Measurements from ENCODE around the gene TRAF4.

TRAF4 gene

DNA sequence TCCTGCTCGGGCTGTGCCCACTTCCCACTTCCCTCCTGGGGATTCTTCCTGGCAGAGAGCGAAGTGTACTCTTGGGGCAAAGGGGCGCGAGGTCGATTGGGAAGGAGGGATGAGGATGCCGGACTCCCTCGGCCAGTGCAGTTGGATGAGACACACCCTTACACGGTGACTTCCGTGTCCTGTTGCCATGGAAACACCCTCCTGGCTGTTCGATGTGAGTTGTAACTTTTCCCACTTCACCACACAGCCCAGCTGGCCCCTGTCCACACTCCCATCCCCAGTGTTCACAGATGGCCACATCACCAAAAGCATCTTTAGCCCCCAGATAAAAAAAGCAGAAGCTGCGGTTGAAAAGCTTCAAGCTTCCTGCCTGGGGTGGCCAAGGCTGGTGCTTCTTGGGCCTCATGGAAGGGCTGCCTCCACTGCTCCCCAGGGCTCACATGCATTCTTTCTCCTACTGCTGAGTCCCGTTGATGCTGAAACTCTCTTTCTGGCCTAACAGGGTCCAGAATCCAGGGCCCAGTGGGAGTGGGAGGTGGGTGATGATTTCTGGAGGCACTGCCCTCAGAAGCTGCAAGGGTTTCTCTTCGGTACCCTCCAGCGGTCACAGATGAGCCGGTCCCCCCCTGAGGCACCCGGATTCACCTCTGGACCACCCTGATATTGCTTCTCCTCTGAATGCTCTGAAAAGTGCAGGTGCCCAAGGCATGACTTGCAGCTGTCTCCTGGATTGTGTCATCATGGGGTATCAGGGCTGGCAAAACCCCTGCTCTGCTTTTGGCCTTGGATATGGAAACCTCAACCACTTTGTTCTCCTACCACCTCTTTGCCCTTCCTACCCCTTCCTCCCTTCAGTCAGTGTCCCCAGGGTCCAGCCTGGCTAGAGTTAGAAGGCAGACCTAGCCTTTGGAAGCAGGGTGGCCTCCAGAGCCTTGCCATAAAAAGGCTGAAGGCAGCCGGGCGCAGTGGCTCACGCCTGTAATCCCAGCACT lies 2.2 kb upstream of the TRAF4 start:
- no peak for TF ChIP-seq SP1 (IDR thresholded peaks at IDR 0.05)
- no peak for TF ChIP-seq ARNT (IDR thresholded peaks at IDR 0.05)
- TF ChIP-seq ELF4 (IDR thresholded peaks at IDR 0.05): no peak
- ChIA-PET POLR2A (interaction anchor here (1.0 to 17.2 kb wide), 3 partner anchors 8 to 22 kb away, joined by 4 to 409 read pairs (median 5); partner anchors contain the start of genes NEK8, RPL23A and TLCD1), CTCF (interaction anchor here (0.6 to 2.2 kb wide), 3 partner anchors 14 to 185 kb away, joined by 3 to 12 read pairs (median 7); no protein-coding TSS in a partner anchor)
- DNase-seq (ENCODE audit: extremely low spot score): no peak

DNA sequence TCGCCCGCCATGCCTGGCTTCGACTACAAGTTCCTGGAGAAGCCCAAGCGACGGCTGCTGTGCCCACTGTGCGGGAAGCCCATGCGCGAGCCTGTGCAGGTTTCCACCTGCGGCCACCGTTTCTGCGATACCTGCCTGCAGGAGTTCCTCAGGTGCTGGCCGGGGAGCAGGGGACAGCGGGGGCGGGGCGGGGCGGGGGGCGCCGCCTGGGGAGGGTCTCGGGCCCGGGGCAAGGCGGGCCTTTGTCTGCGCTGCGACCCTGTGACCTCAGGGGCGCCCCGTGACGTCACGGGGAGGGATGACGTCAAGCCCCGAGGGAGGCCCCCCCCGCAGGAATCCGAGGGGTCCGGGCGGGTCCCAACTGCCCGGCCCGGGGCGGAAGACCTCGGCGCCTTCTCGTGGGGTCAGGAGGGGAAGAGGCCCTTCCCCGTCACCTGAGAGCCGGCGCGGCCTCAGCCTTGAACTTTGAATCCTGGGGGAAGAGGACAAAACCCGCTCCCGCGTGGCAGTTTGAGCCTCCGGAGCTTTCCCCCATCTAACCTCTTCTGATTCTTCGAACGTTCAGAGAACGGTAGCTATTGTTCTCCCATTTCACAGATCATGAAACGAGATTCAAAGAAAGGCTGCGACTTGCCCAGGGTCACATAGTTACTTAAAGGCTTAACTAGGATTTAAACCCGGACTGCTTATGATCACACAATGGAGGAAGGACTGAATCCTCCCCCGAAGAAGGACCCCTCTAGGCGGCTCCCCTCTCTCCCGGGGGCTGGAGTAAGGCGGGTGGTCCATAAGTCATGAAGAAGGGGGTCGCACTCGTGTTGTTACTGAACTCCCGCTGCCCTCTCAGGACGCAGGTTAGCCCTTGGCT lies 527 bp downstream of the TRAF4 start:
- TF ChIP-seq ELF4 (IDR thresholded peaks at IDR 0.05) (no peak), L3MBTL2 (conservative IDR thresholded peaks at IDR 0.05) (peak; percentile 60; the same call in 1 of the 2 replicates), CTBP1 (IDR thresholded peaks at IDR 0.05; ENCODE audit: borderline replicate concordance) (no peak), SP1 (IDR thresholded peaks at IDR 0.05) (no peak)
- CTCF ChIA-PET: interaction anchor here (0.6 to 9.3 kb wide), 5 partner anchors 17 to 104 kb away, joined by 3 to 185 read pairs (median 4); partner anchors contain the start of genes NEK8 and TLCD1
- POLR2A ChIA-PET: interaction anchor here (0.9 to 17.2 kb wide), 12 partner anchors 9 to 166 kb away, joined by 3 to 409 read pairs (median 4); partner anchors contain the start of genes BLTP2, NEK8, RPL23A and TLCD1
- DNase-seq (ENCODE audit: extremely low spot score): no peak

DNA sequence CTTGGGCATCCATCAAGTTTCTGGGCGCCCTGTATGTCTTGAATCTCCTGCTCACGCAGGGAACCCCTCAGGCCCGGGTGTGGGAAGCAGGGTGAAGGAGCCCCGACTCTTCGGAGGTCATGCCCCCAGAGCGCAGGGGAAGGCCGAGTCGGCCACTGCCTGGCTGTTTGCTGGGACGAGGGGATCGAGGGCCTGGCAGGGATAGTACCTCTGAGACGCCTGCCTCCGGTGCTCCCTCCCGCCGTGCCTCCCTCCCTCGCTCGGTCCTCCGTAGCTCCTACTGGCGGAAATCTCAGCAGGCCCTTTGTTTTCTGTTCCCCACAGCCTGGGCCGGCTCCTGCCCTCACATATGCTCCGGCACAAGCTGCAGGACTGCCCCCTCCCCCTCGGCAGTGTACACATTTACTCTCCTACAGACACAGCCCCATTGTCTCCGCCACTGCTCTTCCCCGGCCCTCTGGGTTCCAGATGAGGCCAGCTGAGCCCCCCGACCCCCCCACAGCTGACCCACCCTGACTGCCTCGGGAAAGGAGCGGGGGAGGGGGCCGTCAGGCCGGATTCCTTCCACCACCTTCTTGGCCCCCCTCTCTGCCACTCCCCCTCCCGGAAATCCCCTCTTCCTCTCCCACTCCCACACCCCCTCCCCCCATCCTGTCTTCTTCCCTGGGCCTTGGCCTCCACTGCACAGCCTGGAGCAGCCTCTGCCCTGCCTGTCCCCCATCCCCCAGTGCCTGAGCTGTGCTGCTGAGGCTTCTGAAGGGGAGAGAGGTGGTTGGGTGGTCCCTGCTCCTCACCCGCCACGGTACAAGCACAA lies 1.4 kb downstream of the TRAF4 start:
- TF ChIP-seq HDGF (IDR thresholded peaks at IDR 0.05; ENCODE audit: borderline replicate concordance): no peak
- no peak for TF ChIP-seq FOXM1 (IDR thresholded peaks at IDR 0.05; ENCODE audit: borderline replicate concordance)
- no peak for TF ChIP-seq ZNF384 (IDR thresholded peaks at IDR 0.05)
- TF ChIP-seq FOXK2 (IDR thresholded peaks at IDR 0.05): no peak
- no peak for TF ChIP-seq SP1 (IDR thresholded peaks at IDR 0.05)
- no peak for TF ChIP-seq ELF4 (IDR thresholded peaks at IDR 0.05)
- TF ChIP-seq BHLHE40 (IDR thresholded peaks at IDR 0.05; ENCODE audit: borderline replicate concordance): no peak
- TF ChIP-seq, protein P1, sequence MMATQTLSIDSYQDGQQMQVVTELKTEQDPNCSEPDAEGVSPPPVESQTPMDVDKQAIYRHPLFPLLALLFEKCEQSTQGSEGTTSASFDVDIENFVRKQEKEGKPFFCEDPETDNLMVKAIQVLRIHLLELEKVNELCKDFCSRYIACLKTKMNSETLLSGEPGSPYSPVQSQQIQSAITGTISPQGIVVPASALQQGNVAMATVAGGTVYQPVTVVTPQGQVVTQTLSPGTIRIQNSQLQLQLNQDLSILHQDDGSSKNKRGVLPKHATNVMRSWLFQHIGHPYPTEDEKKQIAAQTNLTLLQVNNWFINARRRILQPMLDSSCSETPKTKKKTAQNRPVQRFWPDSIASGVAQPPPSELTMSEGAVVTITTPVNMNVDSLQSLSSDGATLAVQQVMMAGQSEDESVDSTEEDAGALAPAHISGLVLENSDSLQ (IDR thresholded peaks at IDR 0.05): no peak
- TF ChIP-seq CTBP1 (IDR thresholded peaks at IDR 0.05; ENCODE audit: borderline replicate concordance): no peak
- TF ChIP-seq FOXA1 (IDR thresholded peaks at IDR 0.05): no peak
- TF ChIP-seq L3MBTL2 (conservative IDR thresholded peaks at IDR 0.05): no peak
- TF ChIP-seq TARDBP (IDR thresholded peaks at IDR 0.05): no peak
- TF ChIP-seq SUZ12 (IDR thresholded peaks at IDR 0.05): no peak

DNA sequence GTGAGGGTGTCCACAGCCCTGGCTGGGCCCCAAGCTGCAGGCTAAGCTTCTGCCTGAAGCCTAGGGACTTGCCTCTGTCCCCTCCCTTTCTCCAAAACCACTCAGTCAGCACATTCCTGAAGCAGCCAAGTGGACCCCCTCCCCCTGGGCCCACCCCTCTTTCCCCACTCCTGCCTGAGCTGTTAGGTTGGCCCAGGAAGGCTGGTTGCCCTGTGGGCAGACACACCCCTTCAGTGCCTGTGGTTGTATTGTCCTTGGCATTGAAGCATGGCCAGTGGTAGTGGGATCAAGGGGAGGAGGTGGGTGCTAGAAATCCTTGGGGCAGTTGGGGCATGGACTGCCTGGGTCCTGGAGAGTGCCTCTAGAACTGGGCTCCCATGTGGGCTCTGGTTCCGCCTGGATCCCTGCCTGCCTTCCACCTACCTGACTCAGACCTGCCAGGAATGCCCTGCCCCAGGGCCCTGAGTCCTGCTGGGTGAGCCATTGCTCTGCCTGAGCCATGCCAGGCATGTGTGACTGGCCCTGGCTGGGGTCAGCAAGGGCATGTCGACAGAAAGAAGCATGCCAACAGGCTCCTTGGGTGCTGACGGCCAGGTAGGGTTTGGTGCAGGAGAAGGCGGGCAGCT lies 2.1 kb downstream of the TRAF4 start:
- TF ChIP-seq ZNF384 (IDR thresholded peaks at IDR 0.05) (no peak), SUZ12 (IDR thresholded peaks at IDR 0.05) (no peak), FOXK2 (IDR thresholded peaks at IDR 0.05) (no peak), SP1 (IDR thresholded peaks at IDR 0.05) (no peak), FOXA1 (IDR thresholded peaks at IDR 0.05) (no peak), ARNT (IDR thresholded peaks at IDR 0.05) (no peak), NFRKB (IDR thresholded peaks at IDR 0.05) (no peak), FOXM1 (IDR thresholded peaks at IDR 0.05; ENCODE audit: borderline replicate concordance) (no peak), LEF1 (IDR thresholded peaks at IDR 0.05; ENCODE audit: borderline replicate concordance) (no peak), CTBP1 (IDR thresholded peaks at IDR 0.05; ENCODE audit: borderline replicate concordance) (no peak), TARDBP (IDR thresholded peaks at IDR 0.05) (no peak)
- TF ChIP-seq, protein P1 (IDR thresholded peaks at IDR 0.05): no peak
- POLR2A ChIA-PET: interaction anchor here (0.8 to 17.2 kb wide), 9 partner anchors 12 to 204 kb away, joined by 3 to 409 read pairs (median 5); partner anchors contain the start of genes FAM222B, NEK8, RPL23A and TLCD1
- CTCF ChIA-PET: interaction anchor here (0.5 to 9.3 kb wide), 4 partner anchors 18 to 61 kb away, joined by 4 to 185 read pairs (median 6); partner anchors contain the start of genes NEK8 and TLCD1
- no peak for DNase-seq (ENCODE audit: extremely low spot score)

More for the DNA sequence above, 1.4 kb downstream of the TRAF4 start:
- POLR2A ChIA-PET: interaction anchor here (0.8 to 17.2 kb wide), 10 partner anchors 10 to 204 kb away, joined by 3 to 409 read pairs (median 4); partner anchors contain the start of genes FAM222B, NEK8, RPL23A and TLCD1
- DNase-seq (ENCODE audit: extremely low spot score): no peak
- CTCF ChIA-PET: interaction anchor here (1.7 to 9.3 kb wide), 2 partner anchors 18 to 19 kb away, joined by 4 to 185 read pairs; partner anchors contain the start of genes NEK8 and TLCD1

DNA sequence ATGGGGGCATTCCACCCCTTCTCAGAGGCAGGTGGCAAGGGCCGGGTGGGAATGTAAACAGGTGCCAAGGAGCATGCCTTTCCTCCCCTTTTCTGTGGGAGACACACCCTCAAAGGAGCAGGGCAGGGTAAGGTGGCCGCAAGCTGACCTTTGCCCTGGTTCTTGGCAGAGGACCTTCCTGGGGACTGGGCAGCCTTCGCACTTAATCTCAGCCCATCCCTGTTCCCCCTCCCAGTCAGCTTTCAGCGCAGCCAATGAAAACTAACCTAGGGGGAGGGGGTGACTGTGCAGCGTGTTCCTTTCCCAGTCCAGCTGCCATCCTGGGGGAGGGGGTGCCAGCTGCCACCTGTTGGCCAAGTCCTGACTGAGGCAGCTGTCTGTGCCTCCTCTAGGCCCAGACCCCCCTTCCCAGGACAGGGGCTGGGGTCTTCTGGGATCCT lies 2.8 kb downstream of the TRAF4 start:
- TF ChIP-seq FOXK2 (IDR thresholded peaks at IDR 0.05) (no peak), SUZ12 (IDR thresholded peaks at IDR 0.05) (no peak), ZNF384 (IDR thresholded peaks at IDR 0.05) (no peak), FOXM1 (IDR thresholded peaks at IDR 0.05; ENCODE audit: borderline replicate concordance) (no peak), HDGF (IDR thresholded peaks at IDR 0.05; ENCODE audit: borderline replicate concordance) (no peak), BHLHE40 (IDR thresholded peaks at IDR 0.05; ENCODE audit: borderline replicate concordance) (no peak), CTBP1 (IDR thresholded peaks at IDR 0.05; ENCODE audit: borderline replicate concordance) (no peak), FOXA1 (IDR thresholded peaks at IDR 0.05) (no peak), L3MBTL2 (conservative IDR thresholded peaks at IDR 0.05) (no peak)
- TF ChIP-seq, protein P1 (IDR thresholded peaks at IDR 0.05): no peak
- no peak for DNase-seq (ENCODE audit: extremely low spot score)
- ChIA-PET POLR2A (interaction anchor here (0.9 to 17.2 kb wide), 4 partner anchors 17 to 96 kb away, joined by 3 to 409 read pairs (median 7); partner anchors contain the start of genes NEK8, RPL23A and TLCD1), CTCF (interaction anchor here (0.6 to 9.3 kb wide), 4 partner anchors 13 to 103 kb away, joined by 3 to 185 read pairs (median 5); partner anchors contain the start of genes NEK8 and TLCD1)

All from HEK293T (cell line).